ENCODE data around the gene POP5. TPM values are rescaled to one million over a fixed set of nuclear protein-coding genes. Genes with fewer than 3 reads are reported as not detected.

Gene POP5
- total RNA-seq, 1 experiment from 2014 or later, result 43.7 TPM

DNA sequence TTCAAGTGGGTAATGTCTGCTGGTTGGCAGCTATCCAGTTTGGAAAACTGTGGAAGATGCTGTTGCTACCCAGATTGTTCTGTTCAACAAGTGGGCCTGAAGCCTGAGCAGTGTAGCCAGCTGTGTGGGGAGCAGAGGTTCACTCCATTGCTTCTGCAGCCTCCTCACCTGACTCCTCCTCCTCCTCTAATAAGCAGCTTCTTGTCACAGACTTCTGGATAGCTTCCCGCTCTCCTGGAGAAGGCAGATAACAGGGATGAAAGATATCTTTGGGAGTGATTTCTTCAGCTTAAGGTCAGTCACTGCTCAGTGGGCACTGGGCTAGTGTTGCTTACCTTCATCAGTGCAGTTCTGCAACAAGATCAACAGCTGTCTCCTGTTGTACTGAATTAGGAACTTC, 2.0 kb downstream of the POP5 start:
- intact Hi-C loops (cut with micrococcal nuclease; ENCODE audit: unreplicated experiment) (no loop called here), in situ Hi-C loops (cut with HindIII; ENCODE audit: low pct_unique_long_range_greater_than_20kb, low sequenced_read_pairs) (no loop called here)
- Histone ChIP-seq H3K4me1 (ENCODE audit: control insufficient read depth, insufficient read depth, low read length) (peaks cover 14% of the 10 kb centered on the region; the same call in 1 of the 2 replicates), H3K9me3 (ENCODE audit: control insufficient read depth, insufficient read depth, low read depth, low read length) (no peaks in the 10 kb centered on the region), H3K36me3 (ENCODE audit: control insufficient read depth, insufficient read depth, low read length) (peaks cover 16% of the 10 kb centered on the region), H3K27me3 (ENCODE audit: control insufficient read depth, insufficient read depth, low read length) (no peaks in the 10 kb centered on the region), H3K27ac (ENCODE audit: low read length) (no peak overlapping the region), H3K4me3 (ENCODE audit: low read depth in 2 of 2, low read length in 2 of 2) (no peak overlapping the region)
- TF ChIP-seq, protein P1, sequence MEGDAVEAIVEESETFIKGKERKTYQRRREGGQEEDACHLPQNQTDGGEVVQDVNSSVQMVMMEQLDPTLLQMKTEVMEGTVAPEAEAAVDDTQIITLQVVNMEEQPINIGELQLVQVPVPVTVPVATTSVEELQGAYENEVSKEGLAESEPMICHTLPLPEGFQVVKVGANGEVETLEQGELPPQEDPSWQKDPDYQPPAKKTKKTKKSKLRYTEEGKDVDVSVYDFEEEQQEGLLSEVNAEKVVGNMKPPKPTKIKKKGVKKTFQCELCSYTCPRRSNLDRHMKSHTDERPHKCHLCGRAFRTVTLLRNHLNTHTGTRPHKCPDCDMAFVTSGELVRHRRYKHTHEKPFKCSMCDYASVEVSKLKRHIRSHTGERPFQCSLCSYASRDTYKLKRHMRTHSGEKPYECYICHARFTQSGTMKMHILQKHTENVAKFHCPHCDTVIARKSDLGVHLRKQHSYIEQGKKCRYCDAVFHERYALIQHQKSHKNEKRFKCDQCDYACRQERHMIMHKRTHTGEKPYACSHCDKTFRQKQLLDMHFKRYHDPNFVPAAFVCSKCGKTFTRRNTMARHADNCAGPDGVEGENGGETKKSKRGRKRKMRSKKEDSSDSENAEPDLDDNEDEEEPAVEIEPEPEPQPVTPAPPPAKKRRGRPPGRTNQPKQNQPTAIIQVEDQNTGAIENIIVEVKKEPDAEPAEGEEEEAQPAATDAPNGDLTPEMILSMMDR (IDR thresholded peaks at IDR 0.05), result no peak
- no peak for DNase-seq (ENCODE audit: low read depth, low spot score)
- CTCF ChIA-PET, result interaction anchor here (0.7 kb wide), 1 partner anchor 70 kb away, joined by 3 read pairs; no protein-coding TSS in a partner anchor
- no TSS peak for BruUV-seq (replicated peaks)
- no peak for ATAC-seq
- POLR2A ChIA-PET, result no interaction called here

DNA sequence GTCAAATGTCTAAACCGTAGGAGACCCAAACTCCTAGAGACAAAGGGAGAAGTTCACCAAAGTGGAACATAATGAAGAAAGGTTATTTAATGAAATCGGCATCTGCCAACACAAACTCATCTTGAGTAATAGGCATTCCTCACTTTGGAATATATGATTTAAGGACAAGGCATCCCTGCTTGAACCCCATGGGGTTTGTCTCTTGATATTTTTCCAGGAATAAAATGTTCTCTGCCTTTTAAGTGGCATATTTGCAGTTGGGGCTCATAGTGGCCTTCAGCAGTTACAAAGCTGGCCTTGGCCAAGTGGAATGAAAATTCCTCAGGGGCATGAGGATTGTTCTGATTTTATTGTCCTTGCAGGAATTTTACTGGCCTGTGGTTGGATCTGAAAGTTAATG, 7.1 kb downstream of the POP5 start:
- intact Hi-C loops (cut with micrococcal nuclease; ENCODE audit: unreplicated experiment), result no loop called here
- in situ Hi-C loops (cut with HindIII; ENCODE audit: low pct_unique_long_range_greater_than_20kb, low sequenced_read_pairs), result no loop called here
- POLR2A ChIA-PET, result no interaction called here
- TF ChIP-seq, protein P2, sequence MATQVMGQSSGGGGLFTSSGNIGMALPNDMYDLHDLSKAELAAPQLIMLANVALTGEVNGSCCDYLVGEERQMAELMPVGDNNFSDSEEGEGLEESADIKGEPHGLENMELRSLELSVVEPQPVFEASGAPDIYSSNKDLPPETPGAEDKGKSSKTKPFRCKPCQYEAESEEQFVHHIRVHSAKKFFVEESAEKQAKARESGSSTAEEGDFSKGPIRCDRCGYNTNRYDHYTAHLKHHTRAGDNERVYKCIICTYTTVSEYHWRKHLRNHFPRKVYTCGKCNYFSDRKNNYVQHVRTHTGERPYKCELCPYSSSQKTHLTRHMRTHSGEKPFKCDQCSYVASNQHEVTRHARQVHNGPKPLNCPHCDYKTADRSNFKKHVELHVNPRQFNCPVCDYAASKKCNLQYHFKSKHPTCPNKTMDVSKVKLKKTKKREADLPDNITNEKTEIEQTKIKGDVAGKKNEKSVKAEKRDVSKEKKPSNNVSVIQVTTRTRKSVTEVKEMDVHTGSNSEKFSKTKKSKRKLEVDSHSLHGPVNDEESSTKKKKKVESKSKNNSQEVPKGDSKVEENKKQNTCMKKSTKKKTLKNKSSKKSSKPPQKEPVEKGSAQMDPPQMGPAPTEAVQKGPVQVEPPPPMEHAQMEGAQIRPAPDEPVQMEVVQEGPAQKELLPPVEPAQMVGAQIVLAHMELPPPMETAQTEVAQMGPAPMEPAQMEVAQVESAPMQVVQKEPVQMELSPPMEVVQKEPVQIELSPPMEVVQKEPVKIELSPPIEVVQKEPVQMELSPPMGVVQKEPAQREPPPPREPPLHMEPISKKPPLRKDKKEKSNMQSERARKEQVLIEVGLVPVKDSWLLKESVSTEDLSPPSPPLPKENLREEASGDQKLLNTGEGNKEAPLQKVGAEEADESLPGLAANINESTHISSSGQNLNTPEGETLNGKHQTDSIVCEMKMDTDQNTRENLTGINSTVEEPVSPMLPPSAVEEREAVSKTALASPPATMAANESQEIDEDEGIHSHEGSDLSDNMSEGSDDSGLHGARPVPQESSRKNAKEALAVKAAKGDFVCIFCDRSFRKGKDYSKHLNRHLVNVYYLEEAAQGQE (IDR thresholded peaks at IDR 0.05; ENCODE audit: insufficient read depth in 1 of 2, low read depth in 2 of 2, low read length in 1 of 2), result no peak
- no peak for TF ChIP-seq POLR2AphosphoS5 (IDR thresholded peaks at IDR 0.05; ENCODE audit: low read depth, low read length)
- TF ChIP-seq TCF7L2 (IDR thresholded peaks at IDR 0.05; ENCODE audit: low read depth, low read length), result no peak
- TF ChIP-seq, protein P1 (IDR thresholded peaks at IDR 0.05), result no peak
- no peak for TF ChIP-seq SIN3A (IDR thresholded peaks at IDR 0.05; ENCODE audit: borderline replicate concordance, insufficient read depth, low read depth, low read length)
- no TSS peak for BruUV-seq (replicated peaks)
- Histone ChIP-seq H3K36me3 (ENCODE audit: control insufficient read depth, insufficient read depth, low read length) (peaks cover 35% of the 10 kb centered on the region), H3K4me3 (ENCODE audit: low read depth in 2 of 2, low read length in 2 of 2) (no peak overlapping the region), H3K4me1 (ENCODE audit: control insufficient read depth, insufficient read depth, low read length) (no peaks in the 10 kb centered on the region), H3K9me3 (ENCODE audit: control insufficient read depth, insufficient read depth, low read depth, low read length) (no peaks in the 10 kb centered on the region), H3K27me3 (ENCODE audit: control insufficient read depth, insufficient read depth, low read length) (no peaks in the 10 kb centered on the region), H3K27ac (ENCODE audit: low read length) (no peak overlapping the region)
- DNase-seq (ENCODE audit: low read depth, low spot score), result no peak
- CTCF ChIA-PET, result no interaction called here
- no peak for ATAC-seq
